ENCODE results near the gene PDHX. TPM values are rescaled to one million over a fixed set of nuclear protein-coding genes. Genes with fewer than 3 reads are reported as not detected.

Gene PDHX
- total RNA-seq, 1 donor from 2014 or later, result 31.8 TPM

- Mint-ChIP-seq H3K4me3 (ENCODE audit: unreplicated experiment) (no peak overlapping the region), H3K27me3 (ENCODE audit: unreplicated experiment) (no peaks in the 10 kb centered on the region), H3K4me1 (ENCODE audit: unreplicated experiment) (no peaks in the 10 kb centered on the region), H3K27ac (ENCODE audit: unreplicated experiment) (no peak overlapping the region), H3K36me3 (ENCODE audit: low read depth, unreplicated experiment) (no peaks in the 10 kb centered on the region), H3K9me3 (ENCODE audit: unreplicated experiment) (no peaks in the 10 kb centered on the region)
- DNase-seq (ENCODE audit: low spot score), result no peak
- TF ChIP-seq CTCF (IDR thresholded peaks at IDR 0.05; ENCODE audit: unreplicated experiment), result no peak
These were observed 90.1 kb downstream of the PDHX start for GRCh38 chr11:35006389-35007128.

GRCh38 chr11:35007277-35007676, 90.9 kb downstream of the PDHX start:
- Mint-ChIP-seq H3K4me1 (ENCODE audit: unreplicated experiment) (no peaks in the 10 kb centered on the region), H3K36me3 (ENCODE audit: low read depth, unreplicated experiment) (no peaks in the 10 kb centered on the region), H3K27ac (ENCODE audit: unreplicated experiment) (no peak overlapping the region), H3K27me3 (ENCODE audit: unreplicated experiment) (no peaks in the 10 kb centered on the region), H3K4me3 (ENCODE audit: unreplicated experiment) (no peak overlapping the region), H3K9me3 (ENCODE audit: unreplicated experiment) (no peaks in the 10 kb centered on the region)
- TF ChIP-seq CTCF (IDR thresholded peaks at IDR 0.05; ENCODE audit: unreplicated experiment), result no peak
- no peak for DNase-seq (ENCODE audit: low spot score)

- no peaks in the 10 kb centered on the region for H3K4me1 Mint-ChIP-seq (ENCODE audit: unreplicated experiment)
- H3K27ac Mint-ChIP-seq (ENCODE audit: unreplicated experiment), result no peak overlapping the region
These were observed 92.9 kb downstream of the PDHX start for GRCh38 chr11:35009191-35009943.

GRCh38 chr11:35009944-35010342, 93.5 kb downstream of the PDHX start:
- Mint-ChIP-seq H3K4me1 (ENCODE audit: unreplicated experiment) (no peaks in the 10 kb centered on the region), H3K27me3 (ENCODE audit: unreplicated experiment) (peaks cover 1% of the 10 kb centered on the region), H3K4me3 (ENCODE audit: unreplicated experiment) (no peak overlapping the region), H3K9me3 (ENCODE audit: unreplicated experiment) (no peaks in the 10 kb centered on the region), H3K36me3 (ENCODE audit: low read depth, unreplicated experiment) (no peaks in the 10 kb centered on the region), H3K27ac (ENCODE audit: unreplicated experiment) (no peak overlapping the region)
- no peak for TF ChIP-seq CTCF (IDR thresholded peaks at IDR 0.05; ENCODE audit: unreplicated experiment)
- DNase-seq (ENCODE audit: low spot score), result no peak

More at GRCh38 chr11:35009191-35009943, 92.9 kb downstream of the PDHX start:
- Mint-ChIP-seq H3K27me3 (ENCODE audit: unreplicated experiment) (no peaks in the 10 kb centered on the region), H3K9me3 (ENCODE audit: unreplicated experiment) (no peaks in the 10 kb centered on the region), H3K4me3 (ENCODE audit: unreplicated experiment) (no peak overlapping the region), H3K36me3 (ENCODE audit: low read depth, unreplicated experiment) (no peaks in the 10 kb centered on the region)
- DNase-seq (ENCODE audit: low spot score), result no peak
- TF ChIP-seq CTCF (IDR thresholded peaks at IDR 0.05; ENCODE audit: unreplicated experiment), result no peak

- TF ChIP-seq CTCF (IDR thresholded peaks at IDR 0.05; ENCODE audit: unreplicated experiment), result no peak
- no peak overlapping the region for H3K27ac Mint-ChIP-seq (ENCODE audit: unreplicated experiment)
- no peaks in the 10 kb centered on the region for H3K4me1 Mint-ChIP-seq (ENCODE audit: unreplicated experiment)
- DNase-seq (ENCODE audit: low spot score), result no peak
- no peaks in the 10 kb centered on the region for H3K36me3 Mint-ChIP-seq (ENCODE audit: low read depth, unreplicated experiment)
- peaks cover 1% of the 10 kb centered on the region for H3K27me3 Mint-ChIP-seq (ENCODE audit: unreplicated experiment)
- no peaks in the 10 kb centered on the region for H3K9me3 Mint-ChIP-seq (ENCODE audit: unreplicated experiment)
- no peak overlapping the region for H3K4me3 Mint-ChIP-seq (ENCODE audit: unreplicated experiment)
These were observed 94.2 kb downstream of the PDHX start for GRCh38 chr11:35010654-35011053.
